Measurements from ENCODE around the gene CAB39L.

DNA sequence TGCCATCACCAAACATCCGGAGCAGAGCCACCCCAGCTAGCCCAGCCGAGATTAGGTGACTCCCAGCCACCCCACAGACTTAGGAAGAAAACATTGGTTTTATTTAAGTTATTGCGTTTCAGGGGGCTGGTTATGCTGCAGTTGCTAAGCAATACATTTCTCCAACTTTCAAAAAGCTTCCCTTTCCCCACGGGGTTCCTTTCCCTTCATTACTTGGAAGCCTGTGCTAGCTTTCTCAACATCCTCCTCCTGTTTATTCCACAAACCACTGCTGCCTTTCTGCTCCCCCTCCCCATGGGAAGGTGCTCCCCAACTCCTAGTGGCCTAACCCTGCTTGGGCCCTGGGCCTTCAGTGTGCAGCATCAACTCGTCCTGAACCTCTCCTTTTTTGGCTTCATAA is 143.6 kb downstream of the CAB39L start:
- TF ChIP-seq, protein P1, sequence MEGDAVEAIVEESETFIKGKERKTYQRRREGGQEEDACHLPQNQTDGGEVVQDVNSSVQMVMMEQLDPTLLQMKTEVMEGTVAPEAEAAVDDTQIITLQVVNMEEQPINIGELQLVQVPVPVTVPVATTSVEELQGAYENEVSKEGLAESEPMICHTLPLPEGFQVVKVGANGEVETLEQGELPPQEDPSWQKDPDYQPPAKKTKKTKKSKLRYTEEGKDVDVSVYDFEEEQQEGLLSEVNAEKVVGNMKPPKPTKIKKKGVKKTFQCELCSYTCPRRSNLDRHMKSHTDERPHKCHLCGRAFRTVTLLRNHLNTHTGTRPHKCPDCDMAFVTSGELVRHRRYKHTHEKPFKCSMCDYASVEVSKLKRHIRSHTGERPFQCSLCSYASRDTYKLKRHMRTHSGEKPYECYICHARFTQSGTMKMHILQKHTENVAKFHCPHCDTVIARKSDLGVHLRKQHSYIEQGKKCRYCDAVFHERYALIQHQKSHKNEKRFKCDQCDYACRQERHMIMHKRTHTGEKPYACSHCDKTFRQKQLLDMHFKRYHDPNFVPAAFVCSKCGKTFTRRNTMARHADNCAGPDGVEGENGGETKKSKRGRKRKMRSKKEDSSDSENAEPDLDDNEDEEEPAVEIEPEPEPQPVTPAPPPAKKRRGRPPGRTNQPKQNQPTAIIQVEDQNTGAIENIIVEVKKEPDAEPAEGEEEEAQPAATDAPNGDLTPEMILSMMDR (IDR thresholded peaks at IDR 0.05) = no peak
- no peak for TF ChIP-seq REST (IDR thresholded peaks at IDR 0.05; ENCODE audit: insufficient read depth in 1 of 2, low read depth in 2 of 2, low read length in 1 of 2)
- TF ChIP-seq SIN3A (IDR thresholded peaks at IDR 0.05; ENCODE audit: borderline replicate concordance, insufficient read depth, low read depth, low read length) = no peak

Data from Panc1 (cell line).